Measurements from ENCODE around the gene SLC26A4.
"Not testable (repeated sequence)": the region's sequence is repeated elsewhere in the genome, so short reads cannot be mapped to it uniquely, and the experiment has no call there.

Gene SLC26A4

DNA sequence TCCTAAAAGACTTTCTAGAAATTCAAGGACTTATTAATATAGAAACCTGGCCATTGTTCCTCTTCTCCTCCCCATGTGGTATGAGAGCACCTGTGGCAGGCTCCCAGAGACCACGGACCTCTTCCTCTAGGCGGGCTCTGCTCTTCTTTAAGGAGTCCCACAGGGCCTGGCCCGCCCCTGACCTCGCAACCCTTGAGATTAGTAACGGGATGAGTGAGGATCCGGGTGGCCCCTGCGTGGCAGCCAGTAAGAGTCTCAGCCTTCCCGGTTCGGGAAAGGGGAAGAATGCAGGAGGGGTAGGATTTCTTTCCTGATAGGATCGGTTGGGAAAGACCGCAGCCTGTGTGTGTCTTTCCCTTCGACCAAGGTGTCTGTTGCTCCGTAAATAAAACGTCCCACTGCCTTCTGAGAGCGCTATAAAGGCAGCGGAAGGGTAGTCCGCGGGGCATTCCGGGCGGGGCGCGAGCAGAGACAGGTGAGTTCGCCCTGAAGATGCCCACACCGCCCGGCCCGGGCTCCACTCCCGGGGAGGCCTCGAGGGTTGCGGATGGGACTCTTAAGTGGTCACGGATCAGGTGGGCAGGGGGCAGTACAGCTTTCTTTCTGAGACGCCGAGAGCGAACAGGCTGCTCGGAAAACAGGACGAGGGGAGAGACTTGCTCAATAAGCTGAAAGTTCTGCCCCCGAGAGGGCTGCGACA lies at the start of gene SLC26A4:
Gene SLC26A4, plus strand, starts transcription at position 448 of the 700 bp plus-strand sequence. CDS start 814 bp downstream, outside the sequence.
- peak; percentile 65 for DNase-seq
- peak within 1 kb of the TSS; percentile 97 for H3K27ac Mint-ChIP-seq

DNA sequence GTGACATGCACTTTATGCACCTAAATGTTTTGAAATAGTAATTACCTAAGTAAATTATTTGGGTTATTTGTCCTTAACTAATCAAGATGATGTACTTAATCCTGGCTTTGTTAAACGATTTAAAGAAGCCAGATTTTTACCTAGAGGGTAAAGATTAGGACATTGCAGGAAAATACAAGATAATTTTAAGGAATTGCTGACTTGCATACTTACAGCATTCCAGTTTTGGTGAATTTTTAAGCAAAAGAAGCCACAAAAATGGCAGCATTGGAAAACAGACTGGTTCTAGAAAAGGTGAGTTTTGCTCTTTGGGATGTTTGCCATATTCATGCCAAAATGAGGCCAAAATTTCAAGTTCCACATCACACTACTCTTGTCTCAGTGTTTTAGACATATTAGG lies 47.2 kb upstream of the SLC26A4 start:
- no peaks in the 10 kb centered on the region for H3K27me3 Mint-ChIP-seq
- H3K4me1 Mint-ChIP-seq (ENCODE audit: low read depth): no peaks in the 10 kb centered on the region
- H3K36me3 Mint-ChIP-seq (ENCODE audit: low read depth): peaks cover 51% of the 10 kb centered on the region
- DNase-seq: no peak
- no peaks in the 10 kb centered on the region for H3K9me3 Mint-ChIP-seq
- H3K4me3 Mint-ChIP-seq: no peak overlapping the region
- H3K27ac Mint-ChIP-seq: no peak overlapping the region

More for the DNA sequence above, at the start of gene SLC26A4:
- H3K4me1 Mint-ChIP-seq (ENCODE audit: low read depth): peaks cover 39% of the 10 kb centered on the region
- no peaks in the 10 kb centered on the region for H3K9me3 Mint-ChIP-seq
- peaks cover 47% of the 10 kb centered on the region for H3K27me3 Mint-ChIP-seq
- peak within 1 kb of the TSS; percentile 84 for H3K4me3 Mint-ChIP-seq
- H3K36me3 Mint-ChIP-seq (ENCODE audit: low read depth): no peaks in the 10 kb centered on the region

DNA sequence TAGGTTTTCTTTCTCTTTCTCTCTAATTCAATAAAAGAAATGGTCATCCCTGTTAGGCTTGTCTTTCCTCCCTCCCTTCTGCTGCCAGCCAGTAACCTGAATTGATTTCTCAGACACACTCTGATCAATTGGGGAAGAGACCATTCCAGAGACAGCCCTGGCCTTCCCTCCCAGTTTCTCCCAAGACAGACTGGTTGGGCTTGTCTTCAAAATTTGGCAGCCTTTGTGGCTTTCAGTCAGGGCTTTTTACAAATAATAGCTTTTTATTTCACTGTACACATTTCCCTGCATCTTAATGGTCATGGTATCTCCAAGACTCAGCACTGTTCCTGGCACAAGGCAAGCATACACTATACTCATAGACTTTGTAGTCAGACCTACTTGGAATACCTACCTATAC lies 46.7 kb upstream of the SLC26A4 start:
- Mint-ChIP-seq H3K27ac (peak overlapping the region; percentile 38), H3K4me1 (ENCODE audit: low read depth) (no peaks in the 10 kb centered on the region), H3K27me3 (no peaks in the 10 kb centered on the region), H3K9me3 (no peaks in the 10 kb centered on the region), H3K4me3 (no peak overlapping the region), H3K36me3 (ENCODE audit: low read depth) (peaks cover 47% of the 10 kb centered on the region)
- DNase-seq: no peak

- Mint-ChIP-seq H3K27ac (no peak overlapping the region), H3K9me3 (no peaks in the 10 kb centered on the region), H3K4me3 (no peak overlapping the region), H3K27me3 (no peaks in the 10 kb centered on the region), H3K4me1 (ENCODE audit: low read depth) (no peaks in the 10 kb centered on the region), H3K36me3 (ENCODE audit: low read depth) (peaks cover 47% of the 10 kb centered on the region)
- no peak for DNase-seq
Measured at GRCh38 chr7:107614425-107614824, 46.2 kb upstream of the SLC26A4 start.

DNA sequence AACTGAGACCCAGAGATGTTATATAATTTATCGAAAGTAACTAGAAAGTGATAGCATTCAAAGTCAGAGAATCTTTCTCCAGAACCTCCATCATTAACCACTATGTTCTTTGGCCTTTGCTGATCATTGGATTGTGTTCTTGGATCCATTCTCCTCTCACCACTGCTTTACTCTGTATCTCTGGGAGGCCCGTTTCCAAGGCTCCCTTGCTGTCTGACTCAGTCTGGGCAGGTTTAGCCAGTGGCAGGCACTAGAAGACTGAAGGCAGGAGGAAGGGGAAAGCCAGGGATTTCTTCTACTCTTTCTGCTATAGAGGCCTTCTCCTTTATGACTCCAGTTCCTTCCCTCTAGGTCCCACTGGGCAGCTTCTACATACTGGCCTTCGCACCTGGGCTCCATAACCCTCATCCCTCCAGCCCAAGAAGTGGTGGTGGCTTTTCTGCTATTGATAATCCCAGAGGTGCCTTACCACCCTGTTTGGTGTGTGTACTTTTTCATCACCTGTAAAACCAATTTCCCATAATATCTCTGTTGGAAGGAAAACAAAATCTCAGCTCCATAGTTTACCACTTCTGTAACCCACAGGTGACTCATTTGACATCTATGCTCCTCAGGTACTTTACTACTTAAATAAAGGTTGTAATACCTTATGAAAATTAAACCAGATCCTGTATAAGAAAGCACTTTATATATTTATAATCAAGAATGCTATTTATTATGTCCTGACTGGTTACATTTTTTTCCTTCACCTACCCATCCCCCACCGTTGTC lies 44.5 kb upstream of the SLC26A4 start:
- Mint-ChIP-seq H3K4me1 (ENCODE audit: low read depth) (no peaks in the 10 kb centered on the region), H3K9me3 (no peaks in the 10 kb centered on the region), H3K36me3 (ENCODE audit: low read depth) (peaks cover 47% of the 10 kb centered on the region), H3K27ac (no peak overlapping the region), H3K4me3 (no peak overlapping the region), H3K27me3 (no peaks in the 10 kb centered on the region)
- no peak for DNase-seq

DNA sequence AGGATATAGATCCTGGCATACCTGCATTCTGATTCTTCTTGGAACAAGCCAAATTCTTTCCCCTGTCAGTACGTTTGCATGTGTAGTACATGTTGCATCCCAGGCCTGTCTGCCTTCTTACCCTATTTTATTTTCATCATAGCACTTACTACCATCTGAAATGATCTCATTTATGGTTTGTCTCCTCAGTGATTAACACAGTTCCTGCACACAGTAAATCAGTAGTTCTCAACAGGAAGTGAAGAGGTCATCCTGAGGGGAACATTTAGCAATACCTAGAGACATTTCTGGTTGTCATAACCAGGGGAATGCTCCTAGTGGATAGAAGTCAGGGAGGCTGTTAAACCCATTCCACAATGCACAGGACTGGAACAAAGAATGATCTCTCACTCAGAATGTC lies 38.2 kb upstream of the SLC26A4 start:
- no peaks in the 10 kb centered on the region for H3K4me1 Mint-ChIP-seq (ENCODE audit: low read depth)
- DNase-seq: no peak
- H3K9me3 Mint-ChIP-seq: peaks cover 1% of the 10 kb centered on the region
- H3K4me3 Mint-ChIP-seq: no peak overlapping the region
- no peaks in the 10 kb centered on the region for H3K36me3 Mint-ChIP-seq (ENCODE audit: low read depth)
- H3K27me3 Mint-ChIP-seq: no peaks in the 10 kb centered on the region
- H3K27ac Mint-ChIP-seq: no peak overlapping the region

DNA sequence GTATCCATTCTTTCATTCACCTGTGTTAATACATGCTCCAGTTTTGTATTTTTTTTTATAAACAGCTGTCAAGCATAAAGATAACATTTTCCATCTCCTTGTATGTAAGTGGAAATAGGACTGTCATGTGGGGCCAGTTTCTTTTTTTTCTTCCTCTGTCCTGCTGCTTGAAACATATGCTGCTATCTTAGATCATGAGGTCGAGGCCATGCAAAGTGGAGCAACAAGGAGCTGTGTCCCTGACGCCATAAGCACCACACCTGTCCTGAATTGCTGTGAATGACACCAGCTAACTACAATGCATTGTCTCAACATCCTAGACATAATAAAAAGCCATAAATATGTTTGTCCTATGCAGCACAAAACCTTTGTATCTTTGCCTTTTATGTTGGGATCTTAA lies 37.7 kb upstream of the SLC26A4 start:
- Mint-ChIP-seq H3K36me3 (ENCODE audit: low read depth) (no peaks in the 10 kb centered on the region), H3K27me3 (no peaks in the 10 kb centered on the region), H3K27ac (no peak overlapping the region), H3K9me3 (peaks cover 1% of the 10 kb centered on the region), H3K4me3 (no peak overlapping the region), H3K4me1 (ENCODE audit: low read depth) (no peaks in the 10 kb centered on the region)
- no peak for DNase-seq

DNA sequence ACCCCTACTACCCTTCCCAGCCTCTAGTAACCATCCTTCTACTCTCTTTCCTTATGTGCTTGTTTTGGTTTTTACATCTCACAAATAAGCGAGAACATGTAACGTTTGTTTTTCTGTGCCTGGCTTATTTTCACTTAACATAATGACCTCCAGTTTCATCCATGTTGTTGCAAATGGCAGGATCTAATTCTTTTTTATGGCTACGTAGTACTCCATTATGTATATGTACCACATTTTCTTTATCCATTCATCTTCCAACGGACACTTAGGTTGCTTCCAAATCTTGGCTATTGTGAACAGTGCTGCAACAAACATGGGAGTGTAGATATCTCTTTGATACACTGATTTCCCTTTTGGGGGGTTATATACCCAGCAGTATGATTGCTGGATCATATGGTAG lies 33.6 kb upstream of the SLC26A4 start:
- H3K4me1 Mint-ChIP-seq (ENCODE audit: low read depth): no peaks in the 10 kb centered on the region
- peaks cover 9% of the 10 kb centered on the region for H3K36me3 Mint-ChIP-seq (ENCODE audit: low read depth)
- no peak overlapping the region for H3K27ac Mint-ChIP-seq
- no peak for DNase-seq
- H3K4me3 Mint-ChIP-seq: no peak overlapping the region
- no peaks in the 10 kb centered on the region for H3K27me3 Mint-ChIP-seq
- peaks cover 1% of the 10 kb centered on the region for H3K9me3 Mint-ChIP-seq

- DNase-seq: no peak
- H3K9me3 Mint-ChIP-seq: peaks cover 1% of the 10 kb centered on the region
- H3K27ac Mint-ChIP-seq: no peak overlapping the region
- no peak overlapping the region for H3K4me3 Mint-ChIP-seq
- H3K27me3 Mint-ChIP-seq: no peaks in the 10 kb centered on the region
- peaks cover 9% of the 10 kb centered on the region for H3K36me3 Mint-ChIP-seq (ENCODE audit: low read depth)
- H3K4me1 Mint-ChIP-seq (ENCODE audit: low read depth): no peaks in the 10 kb centered on the region
Measured at GRCh38 chr7:107628461-107629064, 32.1 kb upstream of the SLC26A4 start.

DNA sequence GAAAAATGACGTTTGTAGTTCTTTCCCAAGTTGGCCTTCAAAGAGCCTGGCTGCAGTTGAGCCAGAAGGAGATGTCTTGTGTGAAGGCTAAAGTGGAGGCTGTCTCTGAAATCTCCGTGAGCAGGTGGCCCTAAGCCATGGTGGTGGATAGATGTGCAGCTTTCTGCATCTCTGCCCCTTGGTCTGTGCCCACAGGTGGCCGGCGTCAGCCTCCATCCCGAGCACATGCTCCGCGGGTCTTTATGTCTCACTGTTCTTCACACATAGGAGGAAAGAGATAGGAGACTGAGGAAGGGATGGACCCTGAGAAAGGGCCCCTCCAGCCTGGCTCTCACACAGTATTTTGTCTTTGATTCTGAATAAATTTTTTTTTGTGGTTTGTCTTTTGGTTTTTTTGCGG lies 30.3 kb upstream of the SLC26A4 start:
- peaks cover 9% of the 10 kb centered on the region for H3K36me3 Mint-ChIP-seq (ENCODE audit: low read depth)
- H3K27me3 Mint-ChIP-seq: no peaks in the 10 kb centered on the region
- DNase-seq: no peak
- H3K27ac Mint-ChIP-seq: no peak overlapping the region
- H3K4me3 Mint-ChIP-seq: no peak overlapping the region
- H3K9me3 Mint-ChIP-seq: peaks cover 1% of the 10 kb centered on the region
- H3K4me1 Mint-ChIP-seq (ENCODE audit: low read depth): no peaks in the 10 kb centered on the region

GRCh38 chr7:107631588-107632491 lies 28.8 kb upstream of the SLC26A4 start:
- Mint-ChIP-seq H3K4me1 (ENCODE audit: low read depth) (no peaks in the 10 kb centered on the region), H3K27ac (no peak overlapping the region), H3K4me3 (no peak overlapping the region), H3K9me3 (peaks cover 1% of the 10 kb centered on the region), H3K36me3 (ENCODE audit: low read depth) (peaks cover 9% of the 10 kb centered on the region), H3K27me3 (no peaks in the 10 kb centered on the region)
- DNase-seq: no peak

DNA sequence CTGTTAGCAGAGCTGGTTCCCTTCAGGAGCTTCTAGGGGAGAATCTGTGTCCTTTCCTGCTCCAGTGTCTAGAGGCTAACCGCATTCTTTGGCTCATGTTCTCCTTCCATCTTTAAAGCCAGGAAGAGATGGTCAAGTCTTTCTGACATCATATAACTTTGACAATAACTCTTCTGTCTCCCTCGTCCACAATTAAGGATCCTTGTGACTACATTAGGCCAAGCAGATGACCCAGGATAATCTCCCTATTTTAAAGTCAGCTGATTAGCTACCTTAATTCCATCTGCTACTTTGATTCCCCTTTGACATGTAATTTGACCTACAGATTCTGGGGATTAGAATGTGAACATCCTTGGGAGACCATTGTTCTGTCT lies 28.1 kb upstream of the SLC26A4 start:
- H3K4me1 Mint-ChIP-seq (ENCODE audit: low read depth): no peaks in the 10 kb centered on the region
- no peaks in the 10 kb centered on the region for H3K27me3 Mint-ChIP-seq
- no peak overlapping the region for H3K27ac Mint-ChIP-seq
- DNase-seq: no peak
- peaks cover 9% of the 10 kb centered on the region for H3K36me3 Mint-ChIP-seq (ENCODE audit: low read depth)
- H3K9me3 Mint-ChIP-seq: peaks cover 2% of the 10 kb centered on the region
- no peak overlapping the region for H3K4me3 Mint-ChIP-seq

GRCh38 chr7:107638594-107638993 lies 22.0 kb upstream of the SLC26A4 start:
- Mint-ChIP-seq H3K4me1 (ENCODE audit: low read depth) (peaks cover 12% of the 10 kb centered on the region), H3K4me3 (no peak overlapping the region)

DNA sequence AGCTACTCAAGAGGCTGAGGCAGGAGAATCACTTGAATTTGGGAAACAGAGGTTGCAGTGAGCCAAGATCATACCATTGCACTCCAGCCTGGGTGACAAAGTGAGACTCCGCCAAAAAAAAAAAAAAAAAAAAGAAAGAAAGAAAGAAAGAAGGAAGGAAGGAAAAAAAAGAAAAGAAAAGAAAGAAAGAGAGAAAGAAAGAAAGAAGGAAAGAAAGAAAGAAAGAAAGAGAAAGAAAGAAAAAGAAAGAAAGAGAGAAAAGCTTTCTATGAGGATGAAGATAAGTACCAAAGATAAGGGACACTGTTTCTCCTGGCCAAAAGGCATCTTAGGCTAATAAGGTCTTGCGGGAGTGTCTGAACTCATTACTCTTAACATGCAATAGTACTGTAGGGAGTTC lies 21.6 kb upstream of the SLC26A4 start:
- peaks cover 13% of the 10 kb centered on the region for H3K4me1 Mint-ChIP-seq (ENCODE audit: low read depth)
- not testable (repeated sequence) for H3K27ac Mint-ChIP-seq; H3K36me3 Mint-ChIP-seq (ENCODE audit: low read depth); H3K4me3 Mint-ChIP-seq; DNase-seq; H3K9me3 Mint-ChIP-seq
- H3K27me3 Mint-ChIP-seq: peaks cover 18% of the 10 kb centered on the region

More at GRCh38 chr7:107638594-107638993, 22.0 kb upstream of the SLC26A4 start:
- peaks cover 18% of the 10 kb centered on the region for H3K27me3 Mint-ChIP-seq
- H3K27ac Mint-ChIP-seq: peak overlapping the region; percentile 29
- no peaks in the 10 kb centered on the region for H3K36me3 Mint-ChIP-seq (ENCODE audit: low read depth)
- no peak for DNase-seq
- peaks cover 6% of the 10 kb centered on the region for H3K9me3 Mint-ChIP-seq

All from activated T-cell treated with anti-CD3 and anti-CD28 coated beads, Interleukin-2, amount 50 U/mL, for 24 hours (primary cell).